ENCODE data around the gene UCP2. TPM values are rescaled to one million over a fixed set of nuclear protein-coding genes. Genes with fewer than 3 reads are reported as not detected.

Gene UCP2
- total and polyA plus RNA-seq, 2 donors (not counting 3 experiments of a cell fraction or from before 2014, with no cell fraction given) = 16.5 to 24.0 TPM

DNA sequence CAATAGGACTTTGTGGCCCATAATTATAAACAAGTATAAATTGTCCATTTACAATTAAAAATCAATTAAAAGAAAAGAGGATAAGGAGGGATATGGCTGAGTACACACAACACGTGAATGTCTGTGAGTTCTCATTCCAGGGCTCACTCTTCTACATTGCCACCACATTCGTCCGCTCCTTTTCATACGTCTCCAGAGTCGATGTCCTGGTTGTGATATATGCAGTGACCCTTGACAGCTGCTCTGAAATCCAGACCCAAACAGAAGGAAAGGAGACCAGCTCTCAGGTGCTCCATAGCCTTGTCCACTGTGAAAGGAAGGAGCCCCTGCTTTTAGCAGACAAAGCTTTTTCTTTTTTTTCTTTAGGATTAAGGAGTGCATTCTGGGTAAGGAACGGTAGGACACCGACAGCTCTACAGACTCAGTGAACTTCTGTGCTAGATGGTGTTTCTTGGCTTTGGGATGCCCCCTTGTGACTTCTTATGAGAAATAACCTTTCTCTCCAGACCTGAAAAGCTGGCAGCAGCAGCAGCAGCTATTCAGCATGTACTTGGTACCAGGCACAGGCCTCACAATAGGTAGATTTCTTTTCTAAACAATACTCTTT lies 51.5 kb downstream of the UCP2 start:
- no peaks in the 10 kb centered on the region for H4K20me1 ChIP-seq (replicated peaks; ENCODE audit: control insufficient read depth, extremely low read depth, insufficient read depth, low read length)
- DNase-seq (ENCODE audit: low read depth, low spot score) = peak; percentile 76
- H3K4me1 ChIP-seq (ENCODE audit: control insufficient read depth, extremely low read depth, insufficient read depth, low read length) = no peaks in the 10 kb centered on the region
- ChIA-PET CTCF (interaction anchor here (0.6 to 4.3 kb wide), 42 partner anchors 8 to 580 kb away, joined by 3 to 89 read pairs (median 4); partner anchors contain the start of genes MRPL48, PLEKHB1 and RAB6A), POLR2A (no interaction called here)
- H3K79me2 ChIP-seq (ENCODE audit: control insufficient read depth, insufficient read depth, low read length) = no peaks in the 10 kb centered on the region
- H3K4me2 ChIP-seq (ENCODE audit: insufficient read depth, low read length) = no peak overlapping the region
- dilution Hi-C loops (cut with MboI; ENCODE audit: extremely low pct_ligation_motif_present, low sequenced_read_pairs) = no loop called here
- TF ChIP-seq, protein P1, sequence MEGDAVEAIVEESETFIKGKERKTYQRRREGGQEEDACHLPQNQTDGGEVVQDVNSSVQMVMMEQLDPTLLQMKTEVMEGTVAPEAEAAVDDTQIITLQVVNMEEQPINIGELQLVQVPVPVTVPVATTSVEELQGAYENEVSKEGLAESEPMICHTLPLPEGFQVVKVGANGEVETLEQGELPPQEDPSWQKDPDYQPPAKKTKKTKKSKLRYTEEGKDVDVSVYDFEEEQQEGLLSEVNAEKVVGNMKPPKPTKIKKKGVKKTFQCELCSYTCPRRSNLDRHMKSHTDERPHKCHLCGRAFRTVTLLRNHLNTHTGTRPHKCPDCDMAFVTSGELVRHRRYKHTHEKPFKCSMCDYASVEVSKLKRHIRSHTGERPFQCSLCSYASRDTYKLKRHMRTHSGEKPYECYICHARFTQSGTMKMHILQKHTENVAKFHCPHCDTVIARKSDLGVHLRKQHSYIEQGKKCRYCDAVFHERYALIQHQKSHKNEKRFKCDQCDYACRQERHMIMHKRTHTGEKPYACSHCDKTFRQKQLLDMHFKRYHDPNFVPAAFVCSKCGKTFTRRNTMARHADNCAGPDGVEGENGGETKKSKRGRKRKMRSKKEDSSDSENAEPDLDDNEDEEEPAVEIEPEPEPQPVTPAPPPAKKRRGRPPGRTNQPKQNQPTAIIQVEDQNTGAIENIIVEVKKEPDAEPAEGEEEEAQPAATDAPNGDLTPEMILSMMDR (IDR thresholded peaks at IDR 0.05; ENCODE audit: extremely low read depth in 1 of 2, insufficient read depth in 1 of 2, low read depth in 1 of 2, low read length in 2 of 2) = peak; percentile 37 to 55
- no peak for TF ChIP-seq JUN (IDR thresholded peaks at IDR 0.05; ENCODE audit: borderline replicate concordance, insufficient read depth, insufficient read length, low read depth)
- H3K9me3 ChIP-seq (replicated peaks; ENCODE audit: control insufficient read depth, insufficient read depth, low read length) = no peaks in the 10 kb centered on the region
- FAIRE-seq = no peak
- H2AFZ ChIP-seq (ENCODE audit: low read depth, low read length) = no peak overlapping the region
- no peak overlapping the region for H3K9ac ChIP-seq (replicated peaks; ENCODE audit: extremely low read depth, insufficient read depth, low read length)
- no peaks in the 10 kb centered on the region for H3K27me3 ChIP-seq (ENCODE audit: control insufficient read depth in 2 of 2, insufficient read depth in 2 of 2, low read length in 2 of 2)
- H3K9me1 ChIP-seq (replicated peaks; ENCODE audit: control insufficient read depth, extremely low read depth, insufficient read depth, low read length) = no peaks in the 10 kb centered on the region
- H3K27ac ChIP-seq (ENCODE audit: insufficient read depth, low read depth, low read length) = no peak overlapping the region
- H3K36me3 ChIP-seq (ENCODE audit: control insufficient read depth in 2 of 2, extremely low read depth in 1 of 2, insufficient read depth in 2 of 2, low read length in 2 of 2) = peaks cover 0 to 3% of the 10 kb centered on the region in 2 experiments
- no TSS peak for BruUV-seq (replicated peaks)
- H3K4me3 ChIP-seq (replicated peaks in 1 of 3; ENCODE audit: insufficient read depth in 1 of 3, low read depth in 1 of 3, low read length in 3 of 3) = no peak overlapping the region
- intact Hi-C loops (cut with micrococcal nuclease) = loop anchor here (1.0 to 10.0 kb wide), 3 partner anchors 166 to 529 kb away; partner anchors contain the start of genes FAM168A and RAB6A

DNA sequence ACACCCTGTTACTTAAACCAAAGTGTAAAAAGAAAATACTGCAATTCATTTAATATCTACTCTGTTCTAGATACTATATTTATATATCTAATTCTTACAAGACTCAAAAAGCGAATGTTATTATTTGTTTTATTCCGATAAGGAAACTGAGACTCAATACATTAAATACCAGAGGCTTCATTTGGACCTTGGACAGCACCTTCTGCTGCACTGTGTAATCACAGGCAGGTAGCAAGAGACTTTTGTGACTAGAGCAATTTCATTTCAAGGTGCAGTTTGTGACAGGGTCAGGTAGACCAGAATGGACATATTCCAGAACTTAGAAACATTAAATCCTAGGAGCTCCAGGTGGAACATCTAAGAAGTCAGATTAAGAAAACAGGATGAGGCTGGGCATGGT lies 53.3 kb downstream of the UCP2 start:
- no peak for FAIRE-seq
- no peaks in the 10 kb centered on the region for H3K9me1 ChIP-seq (replicated peaks; ENCODE audit: control insufficient read depth, extremely low read depth, insufficient read depth, low read length)
- ChIA-PET POLR2A (no interaction called here), CTCF (interaction anchor here (4.3 kb wide), 1 partner anchor 304 kb away, joined by 89 read pairs; no protein-coding TSS in a partner anchor)
- no peaks in the 10 kb centered on the region for H3K4me1 ChIP-seq (ENCODE audit: control insufficient read depth, extremely low read depth, insufficient read depth, low read length)
- H3K9ac ChIP-seq (replicated peaks; ENCODE audit: extremely low read depth, insufficient read depth, low read length) = no peak overlapping the region
- no peak overlapping the region for H3K4me2 ChIP-seq (ENCODE audit: insufficient read depth, low read length)
- H3K4me3 ChIP-seq (replicated peaks in 1 of 3; ENCODE audit: insufficient read depth in 1 of 3, low read depth in 1 of 3, low read length in 3 of 3) = no peak overlapping the region
- dilution Hi-C loops (cut with MboI; ENCODE audit: extremely low pct_ligation_motif_present, low sequenced_read_pairs) = no loop called here
- H3K9me3 ChIP-seq (replicated peaks; ENCODE audit: control insufficient read depth, insufficient read depth, low read length) = no peaks in the 10 kb centered on the region
- no peak for DNase-seq (ENCODE audit: low read depth, low spot score)
- no peak overlapping the region for H2AFZ ChIP-seq (ENCODE audit: low read depth, low read length)
- TF ChIP-seq GATA2 (IDR thresholded peaks at IDR 0.05; ENCODE audit: insufficient read depth, insufficient read length, low read depth, low read length) = no peak
- TF ChIP-seq POLR2AphosphoS5 (IDR thresholded peaks at IDR 0.05; ENCODE audit: insufficient read depth, low read depth, low read length) = no peak
- TF ChIP-seq, protein P1 (IDR thresholded peaks at IDR 0.05; ENCODE audit: extremely low read depth in 1 of 2, insufficient read depth in 1 of 2, low read depth in 1 of 2, low read length in 2 of 2) = no peak
- TF ChIP-seq EZH2 (IDR thresholded peaks at IDR 0.05; ENCODE audit: borderline replicate concordance, low read depth, low read length, severe bottlenecking) = no peak
- TF ChIP-seq MYC (IDR thresholded peaks at IDR 0.05; ENCODE audit: low read depth, low read length) = no peak
- TF ChIP-seq POLR2A (IDR thresholded peaks at IDR 0.05; ENCODE audit: low read depth, low read length) = no peak
- TF ChIP-seq FOS (IDR thresholded peaks at IDR 0.05; ENCODE audit: borderline replicate concordance, insufficient read depth, low read length) = no peak
- H3K27me3 ChIP-seq (ENCODE audit: control insufficient read depth in 2 of 2, insufficient read depth in 2 of 2, low read length in 2 of 2) = no peaks in the 10 kb centered on the region
- no peak overlapping the region for H3K27ac ChIP-seq (ENCODE audit: insufficient read depth, low read depth, low read length)
- H4K20me1 ChIP-seq (replicated peaks; ENCODE audit: control insufficient read depth, extremely low read depth, insufficient read depth, low read length) = no peaks in the 10 kb centered on the region
- intact Hi-C loops (cut with micrococcal nuclease) = no loop called here
- BruUV-seq (replicated peaks) = no TSS peak
- H3K79me2 ChIP-seq (ENCODE audit: control insufficient read depth, insufficient read depth, low read length) = no peaks in the 10 kb centered on the region
- H3K36me3 ChIP-seq (ENCODE audit: control insufficient read depth in 2 of 2, extremely low read depth in 1 of 2, insufficient read depth in 2 of 2, low read length in 2 of 2) = peaks cover 0 to 3% of the 10 kb centered on the region in 2 experiments
